Endothelial cell (in vitro differentiated cells): ENCODE data around the gene ADAM12. TPM values are rescaled to one million over a fixed set of nuclear protein-coding genes. Genes with fewer than 3 reads are reported as not detected.

Source experiments
- DNase-seq: peaks from one replicate; pipeline ENCODE4 v3.0.0; 2021; ENCODE audit warnings: low spot score
- H3K27ac Mint-ChIP-seq: one replicate; pipeline ENCODE4 v1.8.0; 2021; ENCODE audit warnings: mixed read lengths, inconsistent platforms; ENCODE audit not compliant: unreplicated experiment
- H3K27me3 Mint-ChIP-seq: one replicate; pipeline ENCODE4 v1.8.0; 2021; ENCODE audit warnings: mild to moderate bottlenecking, moderate library complexity, mixed read lengths, inconsistent platforms; ENCODE audit not compliant: unreplicated experiment
- H3K36me3 Mint-ChIP-seq: one replicate; pipeline ENCODE4 v1.8.0; 2021; ENCODE audit warnings: mild to moderate bottlenecking, low read depth, mixed read lengths, inconsistent platforms; ENCODE audit not compliant: unreplicated experiment
- H3K4me1 Mint-ChIP-seq: one replicate; pipeline ENCODE4 v1.8.0; 2021; ENCODE audit warnings: mild to moderate bottlenecking, mixed read lengths, inconsistent platforms; ENCODE audit not compliant: unreplicated experiment
- H3K4me3 Mint-ChIP-seq: one replicate; pipeline ENCODE4 v1.8.0; 2021; ENCODE audit warnings: mild to moderate bottlenecking, mixed read lengths, inconsistent platforms; ENCODE audit not compliant: unreplicated experiment
- H3K9me3 Mint-ChIP-seq: one replicate; pipeline ENCODE4 v1.8.0; 2021; ENCODE audit warnings: mixed read lengths, inconsistent platforms; ENCODE audit not compliant: unreplicated experiment
- total RNA-seq: library from RNA; stranded (reverse); fragmentation: NEBNext Ultra II Directional; extraction: Animal tissue kit (Norgen Biotek cat#: 25700); gene quantifications from one replicate; pipeline ENCODE4 v1.2.1, GENCODE V29; 2021; ENCODE audit not compliant: unreplicated experiment
- TF ChIP-seq, protein P1 (sequence below): fragments of 200-600 bp; sonication (generic); IDR thresholded peaks from one replicate; pipeline ENCODE4 v1.5.0; 2021; ENCODE audit warnings: antibody characterized with exemption; ENCODE audit not compliant: unreplicated experiment

Gene ADAM12
- total RNA-seq, 1 donor from 2014 or later: 9.0 TPM

- Mint-ChIP-seq H3K4me3 (no peak overlapping the region), H3K27ac (no peak overlapping the region), H3K36me3 (no peaks in the 10 kb centered on the region), H3K4me1 (peaks cover 2% of the 10 kb centered on the region), H3K27me3 (peaks cover 2% of the 10 kb centered on the region), H3K9me3 (no peaks in the 10 kb centered on the region)
- TF ChIP-seq, protein P1, sequence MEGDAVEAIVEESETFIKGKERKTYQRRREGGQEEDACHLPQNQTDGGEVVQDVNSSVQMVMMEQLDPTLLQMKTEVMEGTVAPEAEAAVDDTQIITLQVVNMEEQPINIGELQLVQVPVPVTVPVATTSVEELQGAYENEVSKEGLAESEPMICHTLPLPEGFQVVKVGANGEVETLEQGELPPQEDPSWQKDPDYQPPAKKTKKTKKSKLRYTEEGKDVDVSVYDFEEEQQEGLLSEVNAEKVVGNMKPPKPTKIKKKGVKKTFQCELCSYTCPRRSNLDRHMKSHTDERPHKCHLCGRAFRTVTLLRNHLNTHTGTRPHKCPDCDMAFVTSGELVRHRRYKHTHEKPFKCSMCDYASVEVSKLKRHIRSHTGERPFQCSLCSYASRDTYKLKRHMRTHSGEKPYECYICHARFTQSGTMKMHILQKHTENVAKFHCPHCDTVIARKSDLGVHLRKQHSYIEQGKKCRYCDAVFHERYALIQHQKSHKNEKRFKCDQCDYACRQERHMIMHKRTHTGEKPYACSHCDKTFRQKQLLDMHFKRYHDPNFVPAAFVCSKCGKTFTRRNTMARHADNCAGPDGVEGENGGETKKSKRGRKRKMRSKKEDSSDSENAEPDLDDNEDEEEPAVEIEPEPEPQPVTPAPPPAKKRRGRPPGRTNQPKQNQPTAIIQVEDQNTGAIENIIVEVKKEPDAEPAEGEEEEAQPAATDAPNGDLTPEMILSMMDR: no peak
- no peak for DNase-seq
Observed at GRCh38 chr10:125964558-125964957, 423.7 kb downstream of the ADAM12 start.
